GM21737 (cell line): Measurements from ENCODE around the gene ITPKC.

Experiments
- ATAC-seq: cut with Tn5 transposase; IDR thresholded peaks from one replicate; pipeline ENCODE4 v1.9.1; 2021; ENCODE audit warnings: mild to moderate bottlenecking, moderate library complexity; ENCODE audit not compliant: unreplicated experiment

The ITPKC gene

GRCh38 chr19:40690050-40690692 is 26.7 kb upstream of the ITPKC start, which contains the start of gene NUMBL:
NUMBL (minus strand) TSS chr19:40690651; CDS start chr19:40690483, 168 bp downstream.
- peak; percentile 6 for ATAC-seq

- peak; percentile 55 for ATAC-seq
These were observed 26.1 kb upstream of the ITPKC start for GRCh38 chr19:40690693-40691420.

- no peak for ATAC-seq
These were observed 25.3 kb upstream of the ITPKC start for GRCh38 chr19:40691421-40692211.

- no peak for ATAC-seq
These were observed 24.7 kb upstream of the ITPKC start for GRCh38 chr19:40692212-40692551.

- ATAC-seq, result no peak
These were observed 23.6 kb upstream of the ITPKC start for GRCh38 chr19:40693150-40693788.

- ATAC-seq, result no peak
These were observed 23.0 kb upstream of the ITPKC start for GRCh38 chr19:40693896-40694295.

GRCh38 chr19:40695881-40696280 is 21.0 kb upstream of the ITPKC start:
- no peak for ATAC-seq

- no peak for ATAC-seq
These were observed 19.9 kb upstream of the ITPKC start for GRCh38 chr19:40697007-40697406.

- ATAC-seq, result no peak
These were observed 16.8 kb upstream of the ITPKC start for GRCh38 chr19:40700083-40700482.

- ATAC-seq, result no peak
These were observed 15.2 kb upstream of the ITPKC start for GRCh38 chr19:40701758-40702157.

- no peak for ATAC-seq
These were observed 14.4 kb upstream of the ITPKC start for GRCh38 chr19:40702337-40703012.

- no peak for ATAC-seq
These were observed 13.7 kb upstream of the ITPKC start for GRCh38 chr19:40703029-40703755.

GRCh38 chr19:40704491-40705361 is 12.2 kb upstream of the ITPKC start:
- no peak for ATAC-seq

- no peak for ATAC-seq
These were observed 11.6 kb upstream of the ITPKC start for GRCh38 chr19:40705362-40705651.

GRCh38 chr19:40705950-40706619 is 10.8 kb upstream of the ITPKC start:
- no peak for ATAC-seq

GRCh38 chr19:40707615-40708014 is 9.3 kb upstream of the ITPKC start:
- ATAC-seq, result no peak

- no peak for ATAC-seq
These were observed 7.1 kb upstream of the ITPKC start for GRCh38 chr19:40709817-40710216.

- no peak for ATAC-seq
These were observed 3.0 kb upstream of the ITPKC start for GRCh38 chr19:40713939-40714338.
